Activated T-helper 1 cell treated with anti-CD3 and anti-CD28 coated beads, Interleukin-12 subunit alpha, Interleukin-12 subunit beta, Interleukin-2, Interleukin-4 antibody, amounts not matched to agents 30 ng/mL and 10 ng/mL and 1 ng/mL, durations not matched to agents 14 hours and 24 hours and 36 hours (primary cell): Measurements from ENCODE around the gene LIMCH1. TPM values are rescaled to one million over a fixed set of nuclear protein-coding genes. Genes with fewer than 3 reads are reported as not detected.

ENCODE experiments used
- DNase-seq: peaks from one replicate; pipeline ENCODE4 v3.0.0; 2021; ENCODE audit warnings: low spot score
- H3K27ac Mint-ChIP-seq: one replicate; pipeline ENCODE4 v1.8.0; 2021; ENCODE audit warnings: mild to moderate bottlenecking, mixed read lengths
- H3K27me3 Mint-ChIP-seq: one replicate; pipeline ENCODE4 v1.8.0; 2022; ENCODE audit warnings: mild to moderate bottlenecking, moderate library complexity, mixed read lengths; ENCODE audit not compliant: insufficient read depth
- H3K36me3 Mint-ChIP-seq: one replicate; pipeline ENCODE4 v1.8.0; 2021; ENCODE audit warnings: low read depth, mixed read lengths
- H3K4me1 Mint-ChIP-seq: one replicate; pipeline ENCODE4 v1.8.0; 2021; ENCODE audit warnings: low read depth, mixed read lengths
- H3K4me3 Mint-ChIP-seq: one replicate; pipeline ENCODE4 v1.8.0; 2021; ENCODE audit warnings: mild to moderate bottlenecking, moderate library complexity, mixed read lengths
- H3K9me3 Mint-ChIP-seq: one replicate; pipeline ENCODE4 v1.8.0; 2021; ENCODE audit warnings: mixed read lengths
- intact Hi-C: fragments of 100-400 bp; cut with micrococcal nuclease; formaldehyde crosslinking; loops from one replicate; pipeline ENCODE4 v1.15.1; 2024
- total RNA-seq: library from RNA; stranded (reverse); gene quantifications from 2 replicates; pipeline ENCODE4 v1.2.3, GENCODE V29; 2022

Gene LIMCH1
- total RNA-seq, 1 donor from 2014 or later, result not detected

- H3K9me3 Mint-ChIP-seq, result no peaks in the 10 kb centered on the region
- H3K27me3 Mint-ChIP-seq, result no peaks in the 10 kb centered on the region
- no peaks in the 10 kb centered on the region for H3K4me1 Mint-ChIP-seq
- DNase-seq, result no peak
- H3K4me3 Mint-ChIP-seq, result no peak overlapping the region
- no peak overlapping the region for H3K27ac Mint-ChIP-seq
- intact Hi-C loops, result no loop called here
- H3K36me3 Mint-ChIP-seq, result no peaks in the 10 kb centered on the region
These were observed 3.6 kb upstream of the LIMCH1 start for GRCh38 chr4:41534404-41534803.

GRCh38 chr4:41535911-41536371, 2.0 kb upstream of the LIMCH1 start:
- no peaks in the 10 kb centered on the region for H3K27me3 Mint-ChIP-seq
- H3K9me3 Mint-ChIP-seq, result no peaks in the 10 kb centered on the region
- no peak overlapping the region for H3K27ac Mint-ChIP-seq
- H3K4me3 Mint-ChIP-seq, result no peak overlapping the region
- H3K36me3 Mint-ChIP-seq, result no peaks in the 10 kb centered on the region
- no peak for DNase-seq
- H3K4me1 Mint-ChIP-seq, result no peaks in the 10 kb centered on the region
- intact Hi-C loops, result no loop called here

- Mint-ChIP-seq H3K27ac (no peak overlapping the region), H3K4me1 (no peaks in the 10 kb centered on the region), H3K36me3 (no peaks in the 10 kb centered on the region), H3K9me3 (no peaks in the 10 kb centered on the region), H3K4me3 (no peak overlapping the region), H3K27me3 (no peaks in the 10 kb centered on the region)
- DNase-seq, result no peak
- intact Hi-C loops, result no loop called here
These were observed 566 bp upstream of the LIMCH1 start for GRCh38 chr4:41537292-41537890.

GRCh38 chr4:41538887-41539498, 1.0 kb downstream of the LIMCH1 start:
- Mint-ChIP-seq H3K9me3 (no peaks in the 10 kb centered on the region), H3K4me1 (no peaks in the 10 kb centered on the region), H3K27ac (no peak overlapping the region), H3K36me3 (no peaks in the 10 kb centered on the region), H3K4me3 (no peak overlapping the region), H3K27me3 (no peaks in the 10 kb centered on the region)
- intact Hi-C loops, result no loop called here
- DNase-seq, result no peak

- H3K4me3 Mint-ChIP-seq, result no peak overlapping the region
- H3K27ac Mint-ChIP-seq, result no peak overlapping the region
- H3K27me3 Mint-ChIP-seq, result no peaks in the 10 kb centered on the region
- no peaks in the 10 kb centered on the region for H3K36me3 Mint-ChIP-seq
- no peaks in the 10 kb centered on the region for H3K9me3 Mint-ChIP-seq
- intact Hi-C loops, result no loop called here
- H3K4me1 Mint-ChIP-seq, result no peaks in the 10 kb centered on the region
- DNase-seq, result no peak
These were observed 1.8 kb downstream of the LIMCH1 start for GRCh38 chr4:41539711-41540110.

GRCh38 chr4:41540687-41541086, 2.7 kb downstream of the LIMCH1 start:
- no peaks in the 10 kb centered on the region for H3K27me3 Mint-ChIP-seq
- H3K4me1 Mint-ChIP-seq, result no peaks in the 10 kb centered on the region
- H3K36me3 Mint-ChIP-seq, result no peaks in the 10 kb centered on the region
- no peak for DNase-seq
- intact Hi-C loops, result no loop called here
- H3K9me3 Mint-ChIP-seq, result no peaks in the 10 kb centered on the region
- no peak overlapping the region for H3K27ac Mint-ChIP-seq
- H3K4me3 Mint-ChIP-seq, result no peak overlapping the region

- Mint-ChIP-seq H3K4me3 (no peak overlapping the region), H3K9me3 (no peaks in the 10 kb centered on the region), H3K27ac (no peak overlapping the region), H3K36me3 (no peaks in the 10 kb centered on the region), H3K4me1 (no peaks in the 10 kb centered on the region), H3K27me3 (no peaks in the 10 kb centered on the region)
- intact Hi-C loops, result no loop called here
- no peak for DNase-seq
These were observed 3.7 kb downstream of the LIMCH1 start for GRCh38 chr4:41541687-41542094.

- intact Hi-C loops, result no loop called here
- Mint-ChIP-seq H3K27ac (no peak overlapping the region), H3K36me3 (no peaks in the 10 kb centered on the region), H3K4me1 (no peaks in the 10 kb centered on the region), H3K9me3 (no peaks in the 10 kb centered on the region), H3K4me3 (no peak overlapping the region), H3K27me3 (no peaks in the 10 kb centered on the region)
- no peak for DNase-seq
These were observed 4.7 kb downstream of the LIMCH1 start for GRCh38 chr4:41542526-41543275.

- Mint-ChIP-seq H3K9me3 (no peaks in the 10 kb centered on the region), H3K36me3 (no peaks in the 10 kb centered on the region), H3K4me3 (no peak overlapping the region), H3K27me3 (peaks cover 2% of the 10 kb centered on the region), H3K4me1 (no peaks in the 10 kb centered on the region), H3K27ac (no peak overlapping the region)
- intact Hi-C loops, result no loop called here
- DNase-seq, result no peak
These were observed 7.3 kb downstream of the LIMCH1 start for GRCh38 chr4:41545238-41545637.

GRCh38 chr4:41546638-41547037, 8.7 kb downstream of the LIMCH1 start:
- no peak for DNase-seq
- H3K9me3 Mint-ChIP-seq, result no peaks in the 10 kb centered on the region
- H3K4me3 Mint-ChIP-seq, result no peak overlapping the region
- intact Hi-C loops, result no loop called here
- H3K27me3 Mint-ChIP-seq, result peaks cover 2% of the 10 kb centered on the region
- H3K27ac Mint-ChIP-seq, result no peak overlapping the region
- H3K36me3 Mint-ChIP-seq, result no peaks in the 10 kb centered on the region
- no peaks in the 10 kb centered on the region for H3K4me1 Mint-ChIP-seq

GRCh38 chr4:41548305-41548880, 10.4 kb downstream of the LIMCH1 start:
- DNase-seq, result no peak
- Mint-ChIP-seq H3K4me3 (no peak overlapping the region), H3K4me1 (no peaks in the 10 kb centered on the region), H3K9me3 (no peaks in the 10 kb centered on the region), H3K27me3 (peaks cover 2% of the 10 kb centered on the region), H3K27ac (no peak overlapping the region), H3K36me3 (no peaks in the 10 kb centered on the region)
- intact Hi-C loops, result no loop called here

- Mint-ChIP-seq H3K27me3 (peaks cover 2% of the 10 kb centered on the region), H3K4me1 (no peaks in the 10 kb centered on the region), H3K27ac (no peak overlapping the region), H3K4me3 (no peak overlapping the region), H3K36me3 (no peaks in the 10 kb centered on the region), H3K9me3 (no peaks in the 10 kb centered on the region)
- intact Hi-C loops, result no loop called here
- DNase-seq, result no peak
These were observed 11.5 kb downstream of the LIMCH1 start for GRCh38 chr4:41549478-41549877.

- no peak for DNase-seq
- Mint-ChIP-seq H3K9me3 (no peaks in the 10 kb centered on the region), H3K4me3 (no peak overlapping the region), H3K36me3 (no peaks in the 10 kb centered on the region), H3K27me3 (peaks cover 2% of the 10 kb centered on the region), H3K4me1 (no peaks in the 10 kb centered on the region), H3K27ac (no peak overlapping the region)
- intact Hi-C loops, result no loop called here
These were observed 12.4 kb downstream of the LIMCH1 start for GRCh38 chr4:41550308-41550707.
